GM18507 (cell line): ENCODE measurements around the gene KASH5.

ENCODE experiments used
- DNase-seq: peaks from one replicate; pipeline ENCODE4 v3.0.0; 2011; ENCODE audit warnings: low read depth; ENCODE audit not compliant: insufficient read length; ENCODE audit errors: extremely low spot score
- FAIRE-seq: peaks from 2 replicates; lab custom pipeline; 2011; peaks lifted over from hg19 to GRCh38; lab: Jason Lieb, UNC

Gene KASH5

GRCh38 chr19:49391581-49392399 lies 3.7 kb downstream of the KASH5 start:
- FAIRE-seq (peak; percentile 98), DNase-seq (peak; percentile 60)

- no peak for DNase-seq
- no peak for FAIRE-seq
These were observed 5.8 kb downstream of the KASH5 start for GRCh38 chr19:49393881-49394280.

DNA sequence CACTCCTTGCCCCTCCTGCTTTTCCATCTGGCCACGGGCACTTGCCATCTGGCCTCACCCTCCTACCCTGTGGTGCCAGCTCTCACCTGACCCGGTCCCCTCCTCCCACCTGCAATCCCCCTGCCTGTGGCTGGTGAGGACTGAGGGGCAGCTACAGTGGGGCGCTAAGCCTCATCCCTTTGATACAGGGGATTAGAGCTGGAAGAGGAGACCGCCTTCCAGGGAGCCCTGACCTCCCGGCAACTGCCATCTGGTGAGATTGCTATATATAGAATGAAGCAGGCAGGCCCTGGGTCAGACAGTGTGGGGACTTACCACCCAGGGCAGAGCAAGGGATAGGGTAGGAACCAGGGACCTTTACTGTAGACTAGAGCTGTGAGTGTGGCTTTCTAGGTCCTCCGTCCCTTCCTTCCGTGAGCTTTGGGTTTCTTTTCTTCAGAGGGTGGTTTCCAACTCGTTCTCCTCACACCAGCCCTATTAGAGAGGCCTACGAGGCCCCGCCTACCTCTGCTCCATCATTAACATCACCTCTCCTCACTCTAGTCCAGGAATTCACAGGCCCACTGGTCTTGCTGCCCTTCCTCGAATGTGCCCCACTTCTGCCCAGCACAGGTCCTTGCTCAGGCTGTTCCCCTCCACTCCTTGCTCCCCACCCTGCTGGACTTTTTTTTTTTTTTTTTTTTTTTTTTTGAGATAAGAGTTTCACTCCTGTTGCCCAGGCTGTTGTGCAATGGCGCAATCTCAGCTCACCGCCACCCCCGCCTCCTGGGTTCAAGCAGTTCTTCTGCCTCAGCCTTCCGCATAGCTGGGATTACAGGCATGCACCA lies 7.7 kb downstream of the KASH5 start:
- no peak for DNase-seq
- no peak for FAIRE-seq

GRCh38 chr19:49396738-49397505 lies 8.9 kb downstream of the KASH5 start:
- DNase-seq (no peak), FAIRE-seq (no peak)

DNA sequence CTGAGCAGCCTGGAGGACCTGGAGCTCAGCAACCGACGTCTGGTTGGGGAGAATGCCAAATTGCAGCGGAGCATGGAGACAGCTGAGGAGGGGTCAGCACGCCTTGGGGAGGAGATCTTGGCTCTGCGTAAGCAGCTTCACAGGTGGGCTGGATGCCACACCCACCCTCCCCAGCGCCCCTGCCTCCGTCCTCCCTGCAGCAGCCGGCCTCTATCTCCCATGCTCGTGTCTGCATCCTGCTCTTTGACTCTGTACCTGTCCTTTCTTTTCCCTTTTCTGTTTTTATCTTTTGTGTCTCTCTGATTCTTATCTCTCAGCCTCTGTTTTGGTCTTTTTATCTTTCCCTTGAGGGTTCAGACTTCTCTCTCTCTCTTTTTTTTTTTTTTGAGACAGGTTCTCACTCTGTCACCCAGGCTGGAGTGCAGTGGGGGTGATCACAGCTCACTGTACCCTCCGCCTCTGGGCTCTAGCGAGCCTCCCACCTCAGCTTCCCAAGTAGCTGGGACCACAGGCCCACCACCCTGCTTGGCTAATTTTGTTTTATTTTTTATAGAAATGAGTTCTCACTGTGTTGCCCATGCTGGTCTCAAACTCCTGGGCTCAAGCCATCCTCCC lies 10.1 kb downstream of the KASH5 start:
- FAIRE-seq = no peak
- DNase-seq = no peak

GRCh38 chr19:49398931-49399330 lies 10.9 kb downstream of the KASH5 start:
- FAIRE-seq = no peak
- no peak for DNase-seq

DNA sequence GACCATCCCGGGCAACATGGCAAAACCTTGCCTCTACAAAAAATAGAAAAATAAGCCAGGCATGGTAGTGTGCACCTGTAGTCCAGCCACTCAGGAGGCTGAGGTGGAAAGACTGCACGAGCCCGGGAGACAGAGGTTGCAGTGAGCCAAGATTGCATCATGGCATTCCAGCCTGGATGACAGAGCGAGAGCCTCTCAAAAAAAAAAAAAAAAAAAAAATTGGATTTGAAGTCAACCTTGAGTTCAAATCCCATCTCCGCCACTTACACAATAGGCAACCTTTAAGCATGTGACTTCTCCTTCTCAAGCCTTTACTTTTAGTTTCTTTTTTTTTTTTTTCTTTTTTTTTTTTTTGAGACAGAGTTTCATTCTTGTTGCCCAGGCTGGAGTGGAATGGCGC lies 12.0 kb downstream of the KASH5 start:
- FAIRE-seq = no peak

DNA sequence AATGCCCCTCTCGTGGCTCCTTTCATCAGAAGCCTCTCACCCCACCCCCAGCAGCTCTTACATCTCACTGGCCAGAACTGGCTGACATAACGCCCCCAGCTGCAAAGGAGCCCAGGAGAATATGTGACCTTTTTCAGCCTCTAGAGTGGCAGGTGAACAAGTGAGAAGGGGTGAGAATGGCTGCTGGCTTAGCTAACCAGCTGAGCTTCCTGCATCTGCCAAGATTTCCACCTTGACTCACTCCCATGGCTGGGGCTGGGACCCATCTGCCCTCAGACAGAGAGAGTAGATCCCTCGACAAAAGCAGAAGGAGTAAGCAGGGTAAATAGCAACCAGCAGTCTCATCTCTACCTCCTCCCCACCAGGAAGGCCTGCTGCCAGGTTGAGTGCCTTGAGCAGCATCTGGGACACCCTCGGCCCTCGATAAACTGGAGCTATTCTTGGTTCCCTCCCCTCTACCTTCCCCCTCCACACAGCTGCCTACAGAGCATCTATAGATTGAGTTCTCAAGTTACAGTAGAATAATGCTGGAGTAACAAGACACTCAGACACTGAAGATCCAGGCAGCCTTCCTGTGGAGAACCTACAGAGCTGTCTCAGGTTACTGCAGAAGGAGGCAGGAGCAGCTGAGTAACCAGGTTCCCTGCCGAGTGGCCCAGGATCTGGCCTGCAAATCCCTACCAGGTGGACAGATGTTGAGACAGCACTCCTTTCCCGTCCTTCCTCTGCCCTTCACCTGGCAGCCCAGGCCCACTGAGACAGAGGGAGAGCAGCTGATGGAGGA lies 15.5 kb downstream of the KASH5 start:
- FAIRE-seq (no peak), DNase-seq (no peak)

More for the DNA sequence above, 12.0 kb downstream of the KASH5 start:
- no peak for DNase-seq

DNA sequence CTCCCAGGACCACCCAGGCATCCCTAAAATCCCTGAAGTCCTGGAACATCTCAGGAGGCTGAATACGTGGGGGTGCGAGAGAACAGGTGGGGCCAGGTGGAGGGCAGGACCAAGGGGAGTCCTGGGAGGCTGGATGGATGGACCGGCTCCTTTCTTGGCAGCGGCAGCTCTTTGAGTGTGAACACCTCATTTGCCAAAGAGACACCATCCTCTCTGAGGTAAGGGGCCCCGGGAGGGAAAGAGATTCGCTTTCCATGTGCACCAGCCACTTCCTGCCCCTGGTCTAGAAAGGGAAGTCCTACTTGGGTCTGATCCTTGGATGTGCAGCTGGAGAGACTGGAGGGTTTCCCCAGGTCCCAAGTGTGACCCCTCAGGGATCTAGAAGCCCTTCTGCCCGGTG lies 19.0 kb downstream of the KASH5 start:
- FAIRE-seq = no peak
- no peak for DNase-seq

DNA sequence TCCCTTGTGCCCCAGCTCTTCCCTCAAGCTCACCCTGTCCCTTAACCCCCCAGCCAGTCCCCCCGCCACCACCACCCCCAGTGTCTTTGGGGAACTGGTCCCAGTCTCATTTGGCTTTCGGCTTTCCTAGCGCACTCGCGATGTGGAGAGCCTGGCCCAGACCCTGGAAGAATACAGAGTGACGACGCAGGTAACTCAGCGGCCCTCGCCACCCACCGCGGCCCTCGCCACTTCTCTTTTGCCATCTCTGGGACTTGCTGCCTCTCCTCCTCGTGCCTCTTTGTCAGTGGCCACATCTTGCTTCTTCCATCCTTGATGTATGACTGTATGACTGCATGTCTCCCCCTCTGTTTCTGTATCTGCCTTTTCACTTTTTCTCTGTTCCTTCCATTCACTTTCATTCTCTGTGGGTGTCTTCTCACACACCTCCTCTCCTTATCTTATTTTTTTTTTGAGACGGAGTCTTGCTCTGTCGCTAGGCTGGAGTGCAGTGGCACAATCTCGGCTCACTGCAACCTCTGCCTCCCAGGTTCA lies 19.5 kb downstream of the KASH5 start:
- DNase-seq (no peak), FAIRE-seq (no peak)

GRCh38 chr19:49408816-49409440 lies 20.9 kb downstream of the KASH5 start:
- DNase-seq (no peak), FAIRE-seq (peak; percentile 69)

- FAIRE-seq (peak; percentile 79), DNase-seq (no peak)
These were observed 21.5 kb downstream of the KASH5 start for GRCh38 chr19:49409441-49410029.

- DNase-seq = no peak
- no peak for FAIRE-seq
These were observed 23.8 kb downstream of the KASH5 start for GRCh38 chr19:49411681-49412326.

GRCh38 chr19:49413348-49413747 lies 25.3 kb downstream of the KASH5 start:
- DNase-seq = no peak
- FAIRE-seq = no peak

DNA sequence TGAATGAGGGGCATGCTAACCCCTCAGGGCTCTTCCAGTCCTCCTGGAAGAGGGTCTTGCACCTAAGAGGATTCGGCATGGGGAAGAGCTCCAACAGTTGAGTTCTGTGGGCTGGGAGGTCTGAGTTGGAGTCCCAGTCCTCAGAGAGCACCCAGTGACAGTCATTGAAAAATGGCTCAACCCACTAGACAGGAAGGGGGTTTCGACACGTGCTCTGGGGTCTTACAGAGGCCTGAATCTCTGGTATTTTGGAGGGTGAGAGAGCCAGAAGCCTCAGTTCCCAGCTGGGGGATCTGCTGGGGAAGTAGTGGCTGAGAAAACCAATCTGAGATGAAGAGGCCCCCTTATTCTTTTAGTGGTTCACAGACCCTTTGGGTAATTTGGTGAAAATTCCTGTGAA lies 26.2 kb downstream of the KASH5 start:
- FAIRE-seq (no peak), DNase-seq (no peak)

DNA sequence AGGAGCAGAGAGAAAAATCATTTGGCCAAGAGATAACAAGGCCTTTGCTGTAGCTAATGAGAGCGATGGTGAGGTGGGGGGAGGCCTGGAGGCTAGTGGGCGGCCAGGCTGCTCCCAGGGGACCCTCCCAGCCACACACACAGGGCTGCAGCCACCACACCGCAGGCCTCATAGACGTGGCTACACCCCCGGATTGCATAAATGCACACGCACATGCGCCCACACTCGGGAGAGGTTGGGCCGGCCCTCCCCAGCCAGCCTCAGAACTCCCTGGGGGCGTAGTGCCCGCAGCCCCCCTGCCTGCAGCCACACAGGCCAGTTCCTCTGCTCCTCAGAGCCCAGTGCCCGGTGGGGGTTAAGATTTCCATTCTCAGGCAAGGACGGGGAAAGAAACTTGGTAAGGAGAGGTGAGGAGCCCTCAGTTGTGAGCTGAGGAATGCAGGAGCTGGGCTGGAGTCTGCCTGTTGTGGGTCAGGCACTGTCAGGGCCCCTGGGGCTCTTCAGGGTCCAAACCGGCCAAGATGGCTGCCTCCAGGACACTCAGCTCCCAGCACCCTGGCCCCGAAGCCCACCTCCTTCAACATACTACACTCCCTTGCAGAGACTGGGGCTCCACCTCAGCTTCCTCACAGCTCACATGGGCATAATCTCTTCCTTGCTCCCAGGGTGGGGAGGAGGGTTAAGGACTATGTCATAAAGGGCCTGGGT lies 27.2 kb downstream of the KASH5 start:
- DNase-seq (peak; percentile 58), FAIRE-seq (peak; percentile 75)

- no peak for DNase-seq
- FAIRE-seq = no peak
These were observed 27.8 kb downstream of the KASH5 start for GRCh38 chr19:49415810-49416200.
